ENCODE results near the gene APOO.

APOO gene

GRCh38 chrX:23855569-23855968 is 52.2 kb downstream of the APOO start:
- Mint-ChIP-seq H3K4me3 (no peak overlapping the region), H3K27ac (no peak overlapping the region), H3K4me1 (no peaks in the 10 kb centered on the region), H3K36me3 (peaks cover 6% of the 10 kb centered on the region), H3K9me3 (no peaks in the 10 kb centered on the region), H3K27me3 (no peaks in the 10 kb centered on the region)

- no peaks in the 10 kb centered on the region for H3K9me3 Mint-ChIP-seq
- H3K27me3 Mint-ChIP-seq = no peaks in the 10 kb centered on the region
- no peak overlapping the region for H3K4me3 Mint-ChIP-seq
- no peaks in the 10 kb centered on the region for H3K4me1 Mint-ChIP-seq
- H3K36me3 Mint-ChIP-seq = peaks cover 6% of the 10 kb centered on the region
- H3K27ac Mint-ChIP-seq = no peak overlapping the region
Measured at GRCh38 chrX:23854945-23855344, 52.8 kb downstream of the APOO start.

GRCh38 chrX:23854122-23854521 is 53.6 kb downstream of the APOO start:
- no peak overlapping the region for H3K27ac Mint-ChIP-seq
- H3K9me3 Mint-ChIP-seq = no peaks in the 10 kb centered on the region
- H3K4me3 Mint-ChIP-seq = no peak overlapping the region
- H3K4me1 Mint-ChIP-seq = no peaks in the 10 kb centered on the region
- no peaks in the 10 kb centered on the region for H3K27me3 Mint-ChIP-seq
- H3K36me3 Mint-ChIP-seq = peaks cover 6% of the 10 kb centered on the region

- Mint-ChIP-seq H3K27me3 (no peaks in the 10 kb centered on the region), H3K9me3 (no peaks in the 10 kb centered on the region), H3K36me3 (peaks cover 1% of the 10 kb centered on the region), H3K27ac (no peak overlapping the region), H3K4me1 (no peaks in the 10 kb centered on the region), H3K4me3 (no peak overlapping the region)
Measured at GRCh38 chrX:23851544-23851943, 56.2 kb downstream of the APOO start.

GRCh38 chrX:23849241-23849640 is 58.5 kb downstream of the APOO start:
- H3K27me3 Mint-ChIP-seq = no peaks in the 10 kb centered on the region
- no peaks in the 10 kb centered on the region for H3K9me3 Mint-ChIP-seq
- H3K4me1 Mint-ChIP-seq = no peaks in the 10 kb centered on the region
- no peak overlapping the region for H3K27ac Mint-ChIP-seq
- H3K36me3 Mint-ChIP-seq = no peaks in the 10 kb centered on the region
- H3K4me3 Mint-ChIP-seq = no peak overlapping the region

GRCh38 chrX:23845351-23845817 is 62.4 kb downstream of the APOO start:
- peaks cover 1% of the 10 kb centered on the region for H3K36me3 Mint-ChIP-seq
- no peak overlapping the region for H3K4me3 Mint-ChIP-seq
- H3K9me3 Mint-ChIP-seq = no peaks in the 10 kb centered on the region

GRCh38 chrX:23844502-23845138 is 63.1 kb downstream of the APOO start:
- peaks cover 1% of the 10 kb centered on the region for H3K36me3 Mint-ChIP-seq
- no peaks in the 10 kb centered on the region for H3K27me3 Mint-ChIP-seq
- H3K4me1 Mint-ChIP-seq = no peaks in the 10 kb centered on the region
- H3K4me3 Mint-ChIP-seq = no peak overlapping the region
- H3K9me3 Mint-ChIP-seq = no peaks in the 10 kb centered on the region
- no peak overlapping the region for H3K27ac Mint-ChIP-seq

More at GRCh38 chrX:23845351-23845817, 62.4 kb downstream of the APOO start:
- Mint-ChIP-seq H3K27me3 (no peaks in the 10 kb centered on the region), H3K4me1 (no peaks in the 10 kb centered on the region), H3K27ac (no peak overlapping the region)

GRCh38 chrX:23841847-23842522 is 65.8 kb downstream of the APOO start:
- no peaks in the 10 kb centered on the region for H3K27me3 Mint-ChIP-seq
- no peaks in the 10 kb centered on the region for H3K9me3 Mint-ChIP-seq

GRCh38 chrX:23840674-23841073 is 67.1 kb downstream of the APOO start:
- no peaks in the 10 kb centered on the region for H3K27me3 Mint-ChIP-seq
- H3K36me3 Mint-ChIP-seq = peaks cover 1% of the 10 kb centered on the region
- H3K4me1 Mint-ChIP-seq = no peaks in the 10 kb centered on the region
- H3K27ac Mint-ChIP-seq = no peak overlapping the region
- H3K9me3 Mint-ChIP-seq = no peaks in the 10 kb centered on the region
- H3K4me3 Mint-ChIP-seq = no peak overlapping the region

More at GRCh38 chrX:23841847-23842522, 65.8 kb downstream of the APOO start:
- no peak overlapping the region for H3K4me3 Mint-ChIP-seq
- H3K27ac Mint-ChIP-seq = no peak overlapping the region
- H3K4me1 Mint-ChIP-seq = no peaks in the 10 kb centered on the region
- H3K36me3 Mint-ChIP-seq = peaks cover 1% of the 10 kb centered on the region

- Mint-ChIP-seq H3K36me3 (peaks cover 4% of the 10 kb centered on the region), H3K4me1 (no peaks in the 10 kb centered on the region), H3K27me3 (no peaks in the 10 kb centered on the region), H3K9me3 (no peaks in the 10 kb centered on the region), H3K4me3 (no peak overlapping the region), H3K27ac (no peak overlapping the region)
Measured at GRCh38 chrX:23838953-23839352, 68.8 kb downstream of the APOO start.

GRCh38 chrX:23832721-23833120 is 75.0 kb downstream of the APOO start:
- Mint-ChIP-seq H3K27ac (no peak overlapping the region), H3K4me1 (no peaks in the 10 kb centered on the region), H3K36me3 (peaks cover 3% of the 10 kb centered on the region)

GRCh38 chrX:23828881-23829280 is 78.9 kb downstream of the APOO start:
- H3K27me3 Mint-ChIP-seq = no peaks in the 10 kb centered on the region
- H3K36me3 Mint-ChIP-seq = no peaks in the 10 kb centered on the region
- H3K4me1 Mint-ChIP-seq = no peaks in the 10 kb centered on the region
- H3K9me3 Mint-ChIP-seq = no peaks in the 10 kb centered on the region
- H3K27ac Mint-ChIP-seq = no peak overlapping the region
- H3K4me3 Mint-ChIP-seq = no peak overlapping the region

More at GRCh38 chrX:23832721-23833120, 75.0 kb downstream of the APOO start:
- no peak overlapping the region for H3K4me3 Mint-ChIP-seq
- H3K9me3 Mint-ChIP-seq = no peaks in the 10 kb centered on the region
- no peaks in the 10 kb centered on the region for H3K27me3 Mint-ChIP-seq

GRCh38 chrX:23826653-23827052 is 81.1 kb downstream of the APOO start:
- H3K36me3 Mint-ChIP-seq = no peaks in the 10 kb centered on the region
- H3K27me3 Mint-ChIP-seq = no peaks in the 10 kb centered on the region
- H3K9me3 Mint-ChIP-seq = no peaks in the 10 kb centered on the region
- H3K27ac Mint-ChIP-seq = no peak overlapping the region
- no peak overlapping the region for H3K4me3 Mint-ChIP-seq
- H3K4me1 Mint-ChIP-seq = no peaks in the 10 kb centered on the region

- H3K27me3 Mint-ChIP-seq = no peaks in the 10 kb centered on the region
- no peaks in the 10 kb centered on the region for H3K9me3 Mint-ChIP-seq
- no peak overlapping the region for H3K4me3 Mint-ChIP-seq
- no peak overlapping the region for H3K27ac Mint-ChIP-seq
- H3K4me1 Mint-ChIP-seq = no peaks in the 10 kb centered on the region
- H3K36me3 Mint-ChIP-seq = no peaks in the 10 kb centered on the region
Measured at GRCh38 chrX:23826216-23826615, 81.5 kb downstream of the APOO start.

GRCh38 chrX:23825675-23826074 is 82.1 kb downstream of the APOO start:
- H3K9me3 Mint-ChIP-seq = no peaks in the 10 kb centered on the region
- H3K4me1 Mint-ChIP-seq = no peaks in the 10 kb centered on the region
- no peak overlapping the region for H3K4me3 Mint-ChIP-seq
- H3K27me3 Mint-ChIP-seq = no peaks in the 10 kb centered on the region
- H3K36me3 Mint-ChIP-seq = no peaks in the 10 kb centered on the region
- no peak overlapping the region for H3K27ac Mint-ChIP-seq

- H3K36me3 Mint-ChIP-seq = no peaks in the 10 kb centered on the region
- no peak overlapping the region for H3K27ac Mint-ChIP-seq
- no peaks in the 10 kb centered on the region for H3K27me3 Mint-ChIP-seq
- H3K4me1 Mint-ChIP-seq = no peaks in the 10 kb centered on the region
- H3K9me3 Mint-ChIP-seq = no peaks in the 10 kb centered on the region
- no peak overlapping the region for H3K4me3 Mint-ChIP-seq
Measured at GRCh38 chrX:23822841-23823240, 84.9 kb downstream of the APOO start.
